GM18519 (cell line): Measurements from ENCODE around the gene SLAMF8.
A peak's percentile ranks its signal among the peaks of the same experiment; 100 is the strongest.

Experiments
- ATAC-seq: cut with Tn5 transposase; IDR thresholded peaks from one replicate; pipeline ENCODE4 v1.9.1; 2021; ENCODE audit warnings: mild to moderate bottlenecking, moderate library complexity; ENCODE audit not compliant: unreplicated experiment, low FRiP score

Gene SLAMF8

GRCh38 chr1:159845751-159846629, 19.3 kb downstream of the SLAMF8 start:
- ATAC-seq, result no peak

- no peak for ATAC-seq
Measured at GRCh38 chr1:159847231-159847630, 20.6 kb downstream of the SLAMF8 start.

- no peak for ATAC-seq
Measured at GRCh38 chr1:159848326-159848725, 21.7 kb downstream of the SLAMF8 start.

- ATAC-seq, result no peak
Measured at GRCh38 chr1:159849626-159850366, 23.1 kb downstream of the SLAMF8 start.

GRCh38 chr1:159851407-159851806, 24.7 kb downstream of the SLAMF8 start:
- no peak for ATAC-seq

GRCh38 chr1:159853417-159854115, 26.9 kb downstream of the SLAMF8 start:
- no peak for ATAC-seq

GRCh38 chr1:159854116-159854692, 27.5 kb downstream of the SLAMF8 start:
- ATAC-seq, result no peak

- peak; percentile 81 for ATAC-seq
Measured at GRCh38 chr1:159854693-159855192, 28.1 kb downstream of the SLAMF8 start.

GRCh38 chr1:159855709-159856108, 29.0 kb downstream of the SLAMF8 start:
- ATAC-seq, result no peak

GRCh38 chr1:159856576-159856975, 29.9 kb downstream of the SLAMF8 start:
- ATAC-seq, result no peak

- no peak for ATAC-seq
Measured at GRCh38 chr1:159857889-159858288, 31.2 kb downstream of the SLAMF8 start.

GRCh38 chr1:159859767-159860322, 33.2 kb downstream of the SLAMF8 start:
- ATAC-seq, result no peak

GRCh38 chr1:159860456-159860855, 33.8 kb downstream of the SLAMF8 start:
- no peak for ATAC-seq

- no peak for ATAC-seq
Measured at GRCh38 chr1:159861218-159861617, 34.5 kb downstream of the SLAMF8 start.

- no peak for ATAC-seq
Measured at GRCh38 chr1:159862031-159862430, 35.4 kb downstream of the SLAMF8 start.

GRCh38 chr1:159862557-159862956, 35.9 kb downstream of the SLAMF8 start, which contains the start of gene VSIG8:
VSIG8 (minus strand) TSS chr1:159862657; CDS start chr1:159862521, 136 bp downstream.
- ATAC-seq, result no peak

- ATAC-seq, result no peak
Measured at GRCh38 chr1:159864262-159864661, 37.6 kb downstream of the SLAMF8 start.

GRCh38 chr1:159866066-159866465, 39.4 kb downstream of the SLAMF8 start:
- no peak for ATAC-seq

GRCh38 chr1:159866905-159867663, 40.4 kb downstream of the SLAMF8 start:
- no peak for ATAC-seq
